Neural progenitor cell (in vitro differentiated cells): Measurements from ENCODE around the gene SNX22. TPM values are rescaled to one million over a fixed set of nuclear protein-coding genes. Genes with fewer than 3 reads are reported as not detected.
"Not testable (repeated sequence)": the region's sequence is repeated elsewhere in the genome, so short reads cannot be mapped to it uniquely, and the experiment has no call there.

ENCODE experiments used
- DNase-seq: peaks from one replicate; pipeline ENCODE4 v3.0.0-alpha.2; 2016; ENCODE audit warnings: low spot score
- H2AFZ ChIP-seq: fragments of 200-600 bp; sonication (generic); replicated peaks from 2 replicates; pipeline ENCODE4 v1.6.1; 2016; ENCODE audit warnings: antibody characterized with exemption
- H3F3A ChIP-seq: fragments of 200-600 bp; sonication (generic); 2 replicates; pipeline ENCODE4 v1.6.1; 2016; ENCODE audit warnings: antibody characterized with exemption, low read depth
- H3K27ac ChIP-seq: fragments of 200-600 bp; sonication (generic); 2 replicates; pipeline ENCODE4 v1.5.1; 2016; ENCODE audit warnings: mild to moderate bottlenecking
- H3K27me3 ChIP-seq: fragments of 200-600 bp; sonication (generic); 2 replicates; pipeline ENCODE4 v1.6.1; 2016; ENCODE audit warnings: mild to moderate bottlenecking, moderate library complexity
- H3K36me3 ChIP-seq: fragments of 200-600 bp; sonication (generic); 2 replicates; pipeline ENCODE4 v1.5.1; 2016
- H3K4me1 ChIP-seq: fragments of 200-600 bp; sonication (generic); 2 replicates; pipeline ENCODE4 v1.6.1; 2016; ENCODE audit warnings: mixed run types
- H3K4me2 ChIP-seq: fragments of 200-600 bp; sonication (generic); 2 replicates; pipeline ENCODE4 v1.6.1; 2016
- H3K4me3 ChIP-seq: fragments of 200-600 bp; sonication (generic); 2 replicates; pipeline ENCODE4 v1.5.1; 2016
- H3K79me2 ChIP-seq: fragments of 200-600 bp; sonication (generic); 2 replicates; pipeline ENCODE4 v1.6.1; 2016; ENCODE audit warnings: low read depth
- H3K9ac ChIP-seq: fragments of 200-600 bp; sonication (generic); 2 replicates; pipeline ENCODE4 v1.6.1; 2016
- H3K9me3 ChIP-seq: fragments of 200-600 bp; sonication (generic); 2 replicates; pipeline ENCODE4 v1.5.1; 2016; ENCODE audit warnings: low read depth
- H4K20me1 ChIP-seq: fragments of 200-600 bp; sonication (generic); 2 replicates; pipeline ENCODE4 v1.6.1; 2016; ENCODE audit warnings: low read depth
- H3K27ac Mint-ChIP-seq: 3 replicates; pipeline ENCODE4 v1.8.0; 2021; ENCODE audit warnings: mixed read lengths
- H3K27me3 Mint-ChIP-seq: 2 replicates; pipeline ENCODE4 v1.8.0; 2022; ENCODE audit warnings: low read depth, mild to moderate bottlenecking, inconsistent platforms, moderate library complexity, mixed read lengths; ENCODE audit not compliant: insufficient read depth
- H3K36me3 Mint-ChIP-seq: 3 replicates; pipeline ENCODE4 v1.8.0; 2021; ENCODE audit warnings: mixed read lengths
- H3K4me1 Mint-ChIP-seq: 3 replicates; pipeline ENCODE4 v1.8.0; 2021; ENCODE audit warnings: mixed read lengths
- H3K4me3 Mint-ChIP-seq: 3 replicates; pipeline ENCODE4 v1.8.0; 2021; ENCODE audit warnings: mild to moderate bottlenecking, moderate library complexity, mixed read lengths
- H3K9me3 Mint-ChIP-seq: 3 replicates; pipeline ENCODE4 v1.8.0; 2020; ENCODE audit warnings: mixed read lengths
- EZH2 ChIP-seq: fragments of 200-600 bp; sonication (generic); IDR thresholded peaks from 2 replicates; pipeline ENCODE4 v1.6.1; 2017; ENCODE audit warnings: antibody characterized with exemption, mild to moderate bottlenecking, moderate library complexity
- EZH2phosphoT487 ChIP-seq: fragments of 200-600 bp; sonication (generic); IDR thresholded peaks from 2 replicates; pipeline ENCODE4 v1.6.1; 2017; ENCODE audit warnings: antibody characterized with exemption
- total RNA-seq: library from RNA; depleted of rRNA; stranded (reverse); fragments of >200 nt; gene quantifications from 2 replicates; pipeline ENCODE4 v1.2.3, GENCODE V29; 2015; ENCODE audit warnings: low replicate concordance
- TF ChIP-seq, protein P1 (sequence below): fragments of 200-600 bp; sonication (generic); IDR thresholded peaks from 2 replicates; pipeline ENCODE4 v1.5.1; 2017; ENCODE audit warnings: antibody characterized with exemption, mild to moderate bottlenecking

Gene SNX22
- total RNA-seq, 1 donor from 2014 or later = 4.0 TPM

DNA sequence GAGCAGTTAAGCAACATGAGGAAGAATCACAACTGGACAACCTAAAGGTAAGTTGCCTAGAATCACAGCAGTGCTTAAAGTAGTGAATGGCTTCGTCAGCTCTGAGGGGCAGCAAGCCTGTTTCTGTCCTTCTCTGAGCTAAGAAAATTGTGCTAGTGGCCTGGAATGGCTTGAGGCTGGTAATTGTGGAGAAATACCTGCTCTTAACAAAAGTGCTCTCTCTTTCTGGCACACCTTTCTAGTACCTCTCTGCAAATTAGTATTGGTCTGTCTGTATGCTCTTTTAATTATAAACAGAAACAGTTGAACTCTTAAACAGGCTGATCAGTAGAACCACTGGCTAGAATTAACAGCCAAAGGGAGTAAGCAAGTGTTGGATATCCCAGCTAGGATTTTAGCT is 44.2 kb upstream of the SNX22 start:
- peaks cover 2% of the 10 kb centered on the region for H3K9me3 Mint-ChIP-seq
- Histone ChIP-seq H3K4me3 (no peak overlapping the region), H2AFZ (no peak overlapping the region), H3F3A (no peaks in the 10 kb centered on the region), H3K27ac (no peak overlapping the region), H4K20me1 (peaks cover 45% of the 10 kb centered on the region), H3K9me3 (no peaks in the 10 kb centered on the region), H3K79me2 (peaks cover 95% of the 10 kb centered on the region), H3K36me3 (no peaks in the 10 kb centered on the region), H3K9ac (no peak overlapping the region), H3K27me3 (no peaks in the 10 kb centered on the region), H3K4me1 (peaks cover 10% of the 10 kb centered on the region), H3K4me2 (no peak overlapping the region)
- peaks cover 4% of the 10 kb centered on the region for H3K36me3 Mint-ChIP-seq
- H3K27ac Mint-ChIP-seq = no peak overlapping the region
- peaks cover 4% of the 10 kb centered on the region for H3K4me1 Mint-ChIP-seq
- no peaks in the 10 kb centered on the region for H3K27me3 Mint-ChIP-seq
- TF ChIP-seq EZH2phosphoT487 = no peak
- TF ChIP-seq EZH2 = no peak
- TF ChIP-seq, protein P1, sequence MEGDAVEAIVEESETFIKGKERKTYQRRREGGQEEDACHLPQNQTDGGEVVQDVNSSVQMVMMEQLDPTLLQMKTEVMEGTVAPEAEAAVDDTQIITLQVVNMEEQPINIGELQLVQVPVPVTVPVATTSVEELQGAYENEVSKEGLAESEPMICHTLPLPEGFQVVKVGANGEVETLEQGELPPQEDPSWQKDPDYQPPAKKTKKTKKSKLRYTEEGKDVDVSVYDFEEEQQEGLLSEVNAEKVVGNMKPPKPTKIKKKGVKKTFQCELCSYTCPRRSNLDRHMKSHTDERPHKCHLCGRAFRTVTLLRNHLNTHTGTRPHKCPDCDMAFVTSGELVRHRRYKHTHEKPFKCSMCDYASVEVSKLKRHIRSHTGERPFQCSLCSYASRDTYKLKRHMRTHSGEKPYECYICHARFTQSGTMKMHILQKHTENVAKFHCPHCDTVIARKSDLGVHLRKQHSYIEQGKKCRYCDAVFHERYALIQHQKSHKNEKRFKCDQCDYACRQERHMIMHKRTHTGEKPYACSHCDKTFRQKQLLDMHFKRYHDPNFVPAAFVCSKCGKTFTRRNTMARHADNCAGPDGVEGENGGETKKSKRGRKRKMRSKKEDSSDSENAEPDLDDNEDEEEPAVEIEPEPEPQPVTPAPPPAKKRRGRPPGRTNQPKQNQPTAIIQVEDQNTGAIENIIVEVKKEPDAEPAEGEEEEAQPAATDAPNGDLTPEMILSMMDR = no peak
- DNase-seq = no peak
- H3K4me3 Mint-ChIP-seq = no peak overlapping the region

DNA sequence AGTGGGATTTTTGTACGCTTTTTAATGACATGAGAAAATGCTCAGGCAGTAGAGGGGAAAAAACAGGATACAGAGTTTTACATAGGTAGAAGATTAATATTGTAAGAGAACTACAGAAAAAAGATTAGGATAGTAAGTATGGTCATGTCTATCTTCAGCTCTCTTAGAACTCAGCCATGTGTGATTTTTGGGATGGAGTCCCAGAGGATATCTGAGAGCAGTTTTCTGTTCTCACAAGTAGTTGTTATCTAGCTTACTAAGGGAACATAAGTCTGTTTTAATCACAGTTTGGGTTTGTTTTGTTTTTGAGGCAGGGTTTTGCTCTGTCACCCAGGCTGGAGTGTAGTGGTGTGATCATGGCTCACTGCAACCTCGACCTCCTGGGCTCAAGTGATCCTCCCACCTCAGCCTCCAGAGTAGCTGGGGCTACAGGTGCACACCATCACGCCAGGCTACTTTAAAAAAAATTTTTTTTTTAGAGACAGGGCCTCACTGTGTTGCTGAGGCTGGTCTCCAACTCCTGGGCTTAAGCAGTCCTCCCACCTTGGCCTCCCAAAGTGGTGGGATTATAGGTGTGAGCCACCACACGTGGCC is 41.3 kb upstream of the SNX22 start:
- not testable (repeated sequence) for H3K27ac ChIP-seq, H3K27ac Mint-ChIP-seq
- H3K79me2 ChIP-seq = peaks cover 67% of the 10 kb centered on the region

DNA sequence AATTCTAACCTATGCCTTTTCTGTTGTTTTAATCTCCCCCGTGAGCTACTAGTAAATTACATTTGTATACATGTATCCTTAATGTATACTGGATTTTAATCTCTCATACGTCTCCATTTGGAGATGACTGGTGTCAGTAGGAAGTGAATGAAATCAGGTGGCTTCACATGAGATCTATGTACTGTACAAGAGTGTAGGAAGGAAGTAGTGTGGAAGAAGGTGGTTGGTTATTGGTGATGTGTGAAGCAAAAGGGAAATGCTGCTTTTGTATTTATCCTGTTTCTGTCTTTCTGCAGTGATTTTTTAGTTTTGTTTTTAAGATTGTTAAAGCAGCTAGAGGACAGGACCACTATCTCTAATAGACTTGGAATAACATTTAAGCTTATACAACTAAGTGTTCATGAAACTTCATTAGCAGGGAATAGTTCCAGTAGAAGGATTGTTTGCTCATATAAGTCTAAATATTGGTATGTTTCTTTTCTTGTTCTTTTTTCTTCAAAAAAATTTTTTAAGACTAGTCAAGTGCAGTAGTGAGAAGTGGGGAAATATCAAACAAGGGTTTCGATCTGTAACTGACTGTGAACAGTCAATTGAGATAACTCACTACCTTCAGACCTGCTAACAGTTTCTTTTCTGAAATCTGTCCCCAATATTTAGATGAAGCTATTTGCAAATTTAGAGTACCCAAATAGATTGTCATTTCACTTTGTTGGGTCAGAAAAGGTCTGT is 40.4 kb upstream of the SNX22 start:
- Histone ChIP-seq H3K9me3 (no peaks in the 10 kb centered on the region), H3K4me1 (peaks cover 10% of the 10 kb centered on the region), H3K27me3 (no peaks in the 10 kb centered on the region), H3F3A (no peaks in the 10 kb centered on the region), H3K36me3 (no peaks in the 10 kb centered on the region), H3K4me2 (no peak overlapping the region), H3K79me2 (peaks cover 58% of the 10 kb centered on the region), H4K20me1 (peaks cover 30% of the 10 kb centered on the region), H3K9ac (peak overlapping the region; percentile 25), H2AFZ (no peak overlapping the region), H3K27ac (no peak overlapping the region), H3K4me3 (no peak overlapping the region)
- Mint-ChIP-seq H3K4me1 (peaks cover 4% of the 10 kb centered on the region), H3K27ac (no peak overlapping the region), H3K36me3 (peaks cover 12% of the 10 kb centered on the region), H3K9me3 (no peaks in the 10 kb centered on the region), H3K27me3 (peaks cover 2% of the 10 kb centered on the region), H3K4me3 (no peak overlapping the region)
- TF ChIP-seq, protein P1 = no peak
- no peak for TF ChIP-seq EZH2phosphoT487
- no peak for TF ChIP-seq EZH2
- no peak for DNase-seq

More for the DNA sequence above, 41.3 kb upstream of the SNX22 start:
- H3K4me3 ChIP-seq, H3K9ac ChIP-seq, H3K4me1 ChIP-seq, H3K4me1 Mint-ChIP-seq, H3K9me3 ChIP-seq, H2AFZ ChIP-seq, H3F3A ChIP-seq, H3K4me2 ChIP-seq, H3K4me3 Mint-ChIP-seq, H3K27me3 Mint-ChIP-seq, H3K9me3 Mint-ChIP-seq, H3K27me3 ChIP-seq, DNase-seq, H3K36me3 ChIP-seq: not testable (repeated sequence)
- peaks cover 12% of the 10 kb centered on the region for H3K36me3 Mint-ChIP-seq
- H4K20me1 ChIP-seq = peaks cover 37% of the 10 kb centered on the region

DNA sequence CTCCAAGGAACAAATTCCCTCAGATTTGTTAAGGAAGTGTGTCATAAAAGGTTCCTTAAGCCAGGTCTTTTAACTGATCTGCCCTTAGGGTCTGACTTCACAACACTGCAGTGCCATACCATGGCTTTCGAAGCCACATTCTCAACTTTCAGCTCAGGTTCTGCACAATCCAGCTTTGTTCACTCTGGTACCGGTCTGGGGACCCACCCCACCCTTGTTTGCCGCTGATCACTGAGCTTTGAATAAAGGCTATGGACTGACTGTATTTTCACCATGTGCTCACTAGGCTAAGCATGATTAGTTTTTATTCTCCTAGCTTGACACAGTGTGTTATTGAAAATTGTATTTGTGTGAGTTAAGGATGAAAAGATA is 39.9 kb upstream of the SNX22 start:
- H3K27ac Mint-ChIP-seq = no peak overlapping the region
- Histone ChIP-seq H3K27ac (no peak overlapping the region), H2AFZ (no peak overlapping the region), H3K9ac (peak overlapping the region; percentile 25), H3K36me3 (no peaks in the 10 kb centered on the region), H3K9me3 (no peaks in the 10 kb centered on the region), H3F3A (no peaks in the 10 kb centered on the region), H3K4me1 (peaks cover 10% of the 10 kb centered on the region), H3K79me2 (peaks cover 52% of the 10 kb centered on the region), H3K4me3 (no peak overlapping the region), H3K27me3 (no peaks in the 10 kb centered on the region), H4K20me1 (peaks cover 25% of the 10 kb centered on the region), H3K4me2 (no peak overlapping the region)
- DNase-seq = no peak
- no peak overlapping the region for H3K4me3 Mint-ChIP-seq
- H3K4me1 Mint-ChIP-seq = peaks cover 4% of the 10 kb centered on the region
- TF ChIP-seq EZH2phosphoT487 (no peak), EZH2 (no peak)
- TF ChIP-seq, protein P1 = no peak
- H3K27me3 Mint-ChIP-seq = peaks cover 2% of the 10 kb centered on the region
- peaks cover 12% of the 10 kb centered on the region for H3K36me3 Mint-ChIP-seq
- H3K9me3 Mint-ChIP-seq = no peaks in the 10 kb centered on the region
